Astrocyte of the spinal cord (primary cell): ENCODE measurements around the gene ADCY7.

Experiments used
- DNase-seq: peaks from one replicate; pipeline ENCODE4 v3.0.0; 2011; ENCODE audit warnings: low read depth, low spot score
- H3K4me3 ChIP-seq: 2 replicates; pipeline ENCODE4 v1.5.1; 2011; ENCODE audit warnings: low read depth, mild to moderate bottlenecking, low read length, moderate library complexity
- in situ Hi-C: cut with HindIII; loops from 2 replicates; pipeline ENCODE4 v1.10.0; 2017; ENCODE audit warnings: low sequenced_read_pairs
- TF ChIP-seq, protein P1 (sequence below): IDR thresholded peaks from 2 replicates; pipeline ENCODE4 v1.5.1; 2012; ENCODE audit warnings: low read depth, mild to moderate bottlenecking, low read length, inconsistent platforms

Gene ADCY7

GRCh38 chr16:50313596-50314478, 47.5 kb downstream of the ADCY7 start:
- in situ Hi-C loops: no loop called here
- no peak overlapping the region for H3K4me3 ChIP-seq
- TF ChIP-seq, protein P1, sequence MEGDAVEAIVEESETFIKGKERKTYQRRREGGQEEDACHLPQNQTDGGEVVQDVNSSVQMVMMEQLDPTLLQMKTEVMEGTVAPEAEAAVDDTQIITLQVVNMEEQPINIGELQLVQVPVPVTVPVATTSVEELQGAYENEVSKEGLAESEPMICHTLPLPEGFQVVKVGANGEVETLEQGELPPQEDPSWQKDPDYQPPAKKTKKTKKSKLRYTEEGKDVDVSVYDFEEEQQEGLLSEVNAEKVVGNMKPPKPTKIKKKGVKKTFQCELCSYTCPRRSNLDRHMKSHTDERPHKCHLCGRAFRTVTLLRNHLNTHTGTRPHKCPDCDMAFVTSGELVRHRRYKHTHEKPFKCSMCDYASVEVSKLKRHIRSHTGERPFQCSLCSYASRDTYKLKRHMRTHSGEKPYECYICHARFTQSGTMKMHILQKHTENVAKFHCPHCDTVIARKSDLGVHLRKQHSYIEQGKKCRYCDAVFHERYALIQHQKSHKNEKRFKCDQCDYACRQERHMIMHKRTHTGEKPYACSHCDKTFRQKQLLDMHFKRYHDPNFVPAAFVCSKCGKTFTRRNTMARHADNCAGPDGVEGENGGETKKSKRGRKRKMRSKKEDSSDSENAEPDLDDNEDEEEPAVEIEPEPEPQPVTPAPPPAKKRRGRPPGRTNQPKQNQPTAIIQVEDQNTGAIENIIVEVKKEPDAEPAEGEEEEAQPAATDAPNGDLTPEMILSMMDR: no peak
- DNase-seq: peak; percentile 33

DNA sequence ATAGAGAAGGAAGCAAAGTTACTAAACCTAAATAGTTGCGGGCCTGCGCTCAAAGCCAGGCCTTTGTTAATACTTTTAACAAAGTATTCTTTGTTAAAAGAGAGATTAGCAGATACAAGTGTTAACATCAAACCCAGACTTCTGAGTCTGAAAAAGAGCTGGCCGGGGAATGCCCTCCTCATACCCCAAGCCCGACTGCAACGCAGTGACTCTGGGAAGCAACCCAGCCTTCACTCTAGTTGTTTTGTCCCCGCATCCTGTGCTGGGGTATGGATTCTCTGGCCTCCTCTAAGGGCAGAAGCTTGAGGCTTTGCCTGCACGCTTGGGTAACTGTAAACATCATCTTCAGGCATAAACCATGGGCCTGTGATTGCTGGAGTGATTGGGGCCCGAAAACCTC, 48.3 kb downstream of the ADCY7 start:
- DNase-seq: no peak
- TF ChIP-seq, protein P1: no peak
- no peak overlapping the region for H3K4me3 ChIP-seq
- in situ Hi-C loops: no loop called here

GRCh38 chr16:50315346-50315997, 49.1 kb downstream of the ADCY7 start:
- H3K4me3 ChIP-seq: no peak overlapping the region
- DNase-seq: peak; percentile 34
- TF ChIP-seq, protein P1: no peak
- in situ Hi-C loops: no loop called here

DNA sequence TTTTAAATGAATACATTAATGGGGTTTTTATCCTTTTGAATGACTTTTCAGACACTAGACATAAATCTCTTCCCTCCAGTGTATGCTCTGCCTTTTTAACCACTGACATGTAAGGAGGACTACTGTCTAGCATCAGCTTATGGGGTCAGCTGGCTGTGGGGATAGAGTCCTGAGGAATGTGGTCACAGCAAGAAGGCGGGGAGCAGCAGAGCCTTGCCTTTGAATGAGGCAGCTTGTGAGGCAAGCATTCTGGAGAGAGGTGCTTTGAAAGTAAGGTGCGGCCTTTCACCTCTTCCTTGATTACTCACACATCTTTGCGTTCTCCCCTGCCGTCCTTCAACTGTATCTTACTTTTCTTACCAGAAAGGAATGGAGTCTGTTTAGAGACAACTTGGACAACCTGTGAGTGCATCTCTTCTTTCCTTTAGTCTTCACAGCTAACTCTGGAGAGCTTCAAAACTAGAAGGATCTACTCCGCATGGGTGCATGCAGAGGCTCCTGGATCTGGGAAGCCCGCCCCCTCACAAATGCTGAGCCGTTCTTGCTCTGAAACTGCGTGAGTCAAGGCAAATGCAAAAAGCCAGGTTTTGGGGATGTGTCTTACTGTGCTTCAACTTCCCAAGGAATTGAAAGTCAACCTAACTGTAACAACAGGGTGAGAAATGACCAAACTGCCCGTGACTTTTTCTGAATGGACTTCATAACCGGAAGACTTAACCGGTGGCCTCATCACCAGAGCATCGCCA, 49.9 kb downstream of the ADCY7 start:
- H3K4me3 ChIP-seq: no peak overlapping the region
- DNase-seq: no peak
- TF ChIP-seq, protein P1: no peak
- in situ Hi-C loops: no loop called here

DNA sequence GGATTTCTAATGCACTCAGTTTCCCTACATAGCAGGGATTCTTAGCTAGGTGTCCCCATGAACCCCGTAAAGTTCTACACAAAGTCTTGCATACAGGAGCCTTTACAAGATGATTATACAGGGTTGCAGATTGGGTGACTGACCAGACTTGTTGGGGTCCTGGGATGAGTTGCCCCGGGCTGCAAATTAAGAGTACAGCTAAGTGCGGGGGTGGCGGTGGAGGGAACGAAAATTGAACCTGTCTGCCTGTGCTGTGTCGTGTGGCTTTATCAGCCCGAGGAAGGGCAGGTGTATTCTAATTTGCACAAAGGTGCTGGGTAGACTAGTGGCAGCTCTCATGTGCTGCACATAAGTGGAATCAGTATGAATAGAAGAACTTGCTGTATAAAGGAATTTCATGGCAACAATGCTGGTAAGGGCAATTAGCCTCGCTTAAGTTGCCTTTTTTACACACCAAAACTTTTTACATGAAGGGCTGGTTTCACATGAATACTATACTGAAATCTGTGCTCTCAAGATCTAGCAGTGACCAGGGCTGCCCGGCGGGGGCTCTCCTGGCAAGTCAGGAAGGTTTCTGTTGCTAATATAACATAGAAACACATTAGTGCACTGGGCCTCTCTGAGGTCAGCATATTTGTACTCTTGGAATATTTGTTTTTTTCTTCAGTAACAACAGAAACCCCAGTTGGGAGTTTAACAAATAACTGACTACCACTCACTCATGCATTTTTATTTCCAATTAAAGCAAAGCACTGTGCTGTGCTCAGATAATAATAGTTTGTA, 50.7 kb downstream of the ADCY7 start:
- H3K4me3 ChIP-seq: no peak overlapping the region
- DNase-seq: peak; percentile 45
- in situ Hi-C loops: no loop called here
- TF ChIP-seq, protein P1: no peak
